Measurements from ENCODE around the gene SUN1. TPM values are rescaled to one million over a fixed set of nuclear protein-coding genes. Genes with fewer than 3 reads are reported as not detected.

SUN1 gene
- total and polyA plus RNA-seq, 2 experiments from 2014 or later: 63.3 to 145 TPM

- Mint-ChIP-seq H3K27ac (peak overlapping the region; percentile 86), H3K4me3 (no peak overlapping the region), H3K4me1 (peaks cover 38% of the 10 kb centered on the region), H3K9me3 (no peaks in the 10 kb centered on the region), H3K27me3 (ENCODE audit: insufficient read depth, low read depth, poor library complexity) (peaks cover 11% of the 10 kb centered on the region), H3K36me3 (ENCODE audit: low read depth) (peaks cover 35% of the 10 kb centered on the region)
- H3K79me2 ChIP-seq (replicated peaks; ENCODE audit: insufficient read depth): peaks cover 96% of the 10 kb centered on the region
- TF ChIP-seq EZH2phosphoT487 (IDR thresholded peaks at IDR 0.05; ENCODE audit: unreplicated experiment) (no peak), EZH2 (IDR thresholded peaks at IDR 0.05; ENCODE audit: low read depth, unreplicated experiment) (no peak), POLR2AphosphoS5 (IDR thresholded peaks at IDR 0.05; ENCODE audit: low read depth) (no peak), STAT1 (IDR thresholded peaks at IDR 0.05; ENCODE audit: unreplicated experiment) (no peak), CTCF (conservative IDR thresholded peaks at IDR 0.05; ENCODE audit: low read depth in 2 of 2) (no peak), JUNB (IDR thresholded peaks at IDR 0.05; ENCODE audit: unreplicated experiment) (no peak), ZNF331 (CRISPR knock-in tag; IDR thresholded peaks at IDR 0.05; ENCODE audit: low read depth) (no peak), ZNF114 (CRISPR knock-in tag; IDR thresholded peaks at IDR 0.05) (no peak), REST (IDR thresholded peaks at IDR 0.05; ENCODE audit: unreplicated experiment) (no peak), CREB1 (CRISPR knock-in tag; IDR thresholded peaks at IDR 0.05; ENCODE audit: low read depth) (no peak), NANOG (IDR thresholded peaks at IDR 0.05; ENCODE audit: borderline replicate concordance) (no peak), ETS1 (IDR thresholded peaks at IDR 0.05) (no peak), ZNF462 (CRISPR knock-in tag; IDR thresholded peaks at IDR 0.05) (no peak)
- H3K27me3 ChIP-seq (ENCODE audit: insufficient read depth): no peaks in the 10 kb centered on the region
- no peak overlapping the region for H3K4me2 ChIP-seq
- peaks cover 69% of the 10 kb centered on the region for H4K20me1 ChIP-seq (replicated peaks; ENCODE audit: insufficient read depth)
- H3F3A ChIP-seq (replicated peaks; ENCODE audit: low read depth): no peaks in the 10 kb centered on the region
- no peaks in the 10 kb centered on the region; the same call in 1 of the 2 replicates for H3K36me3 ChIP-seq (ENCODE audit: insufficient read depth)
- no peak overlapping the region for H2AFZ ChIP-seq
- H3K4me1 ChIP-seq (ENCODE audit: insufficient read depth): peaks cover 17% of the 10 kb centered on the region
- no peak for DNase-seq (ENCODE audit: low spot score)
- 0 out of 2 replicates have a peak overlapping the region, but pooled peaks have one; percentile 39 for H3K27ac ChIP-seq (ENCODE audit: low read depth)
- H3K9me2 ChIP-seq (ENCODE audit: insufficient read depth): no peaks in the 10 kb centered on the region
- no peak overlapping the region for H3K4me3 ChIP-seq
- no peak for ATAC-seq
Measured at GRCh38 chr7:834277-834676, 2.0 kb downstream of the SUN1 start.

Measured in GM23338 (cell line).